ENCODE measurements around the gene ELK4. TPM values are rescaled to one million over a fixed set of nuclear protein-coding genes. Genes with fewer than 3 reads are reported as not detected.
A peak's percentile ranks its signal among the peaks of the same experiment; 100 is the strongest.

Gene ELK4, protein sequence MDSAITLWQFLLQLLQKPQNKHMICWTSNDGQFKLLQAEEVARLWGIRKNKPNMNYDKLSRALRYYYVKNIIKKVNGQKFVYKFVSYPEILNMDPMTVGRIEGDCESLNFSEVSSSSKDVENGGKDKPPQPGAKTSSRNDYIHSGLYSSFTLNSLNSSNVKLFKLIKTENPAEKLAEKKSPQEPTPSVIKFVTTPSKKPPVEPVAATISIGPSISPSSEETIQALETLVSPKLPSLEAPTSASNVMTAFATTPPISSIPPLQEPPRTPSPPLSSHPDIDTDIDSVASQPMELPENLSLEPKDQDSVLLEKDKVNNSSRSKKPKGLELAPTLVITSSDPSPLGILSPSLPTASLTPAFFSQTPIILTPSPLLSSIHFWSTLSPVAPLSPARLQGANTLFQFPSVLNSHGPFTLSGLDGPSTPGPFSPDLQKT
- total RNA-seq (10 to 100 TPM; 18.6 to 21.0 (median 20.1) TPM), polyA plus RNA-seq (10 to 100 TPM in 1 of 3 donors, 1 to 10 TPM in 2; 2.4 to 10.3 (median 3.9) TPM)

DNA sequence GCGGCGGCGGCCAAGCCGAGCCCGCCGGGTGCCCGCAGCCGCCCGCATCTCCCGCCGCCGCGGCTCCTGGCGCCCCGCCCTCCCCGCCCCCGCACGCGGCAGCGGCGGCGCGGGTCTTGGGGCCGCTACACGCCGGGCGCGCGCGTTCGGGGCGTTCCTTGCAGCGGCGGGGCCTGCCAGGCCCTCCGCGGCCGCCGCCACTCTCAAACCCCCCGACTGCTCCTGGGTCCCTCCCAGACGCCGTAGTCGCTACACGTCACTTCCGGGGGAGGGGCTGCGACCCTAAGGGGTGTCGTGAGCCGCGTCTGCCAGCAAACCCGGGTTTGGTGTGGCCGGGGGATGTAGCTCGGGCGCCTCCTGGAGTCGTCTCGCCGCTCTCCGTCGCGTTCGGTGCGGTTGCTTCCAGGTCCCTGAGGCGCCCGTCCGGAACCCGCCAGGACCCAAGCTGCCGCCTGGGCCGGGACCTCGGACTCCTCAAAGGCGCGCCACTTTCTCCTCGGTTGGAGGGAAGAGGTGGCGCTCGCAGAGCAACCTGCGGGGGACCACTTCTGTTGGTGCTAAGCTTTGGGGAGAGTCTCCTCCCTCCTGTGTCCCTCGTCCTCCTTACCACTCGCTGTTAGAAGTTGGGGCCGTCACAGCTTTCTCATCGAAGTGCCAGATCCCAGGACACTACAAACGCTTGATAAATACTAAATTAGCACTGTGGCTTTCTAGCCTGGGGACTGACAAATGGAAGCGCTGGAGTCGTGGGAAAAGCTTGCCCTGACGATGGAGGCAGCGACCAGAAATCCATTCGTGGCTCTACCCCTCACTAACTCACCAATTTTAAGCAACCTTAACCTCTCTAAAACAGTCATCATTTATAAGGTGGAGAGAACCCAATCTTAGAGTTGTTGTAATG, at the start of gene ELK4:
TSS of gene ELK4 (minus strand) at position 244 of the 901 bp plus-strand sequence. CDS start 8,129 bp downstream, outside the sequence.
- peaks cover 0 to 31% (median 27%) of the 10 kb centered on the region in 4 donors for H3K4me1 ChIP-seq
- intact Hi-C loops (cut with DNase I), result loop anchor here (1.0 to 10.0 kb wide), 3 partner anchors 41 to 115 kb away; no protein-coding TSS in a partner anchor
- no peaks in the 10 kb centered on the region for H3K9me3 ChIP-seq
- peak within 1 kb of the TSS; percentile 67 to 82 (median 72) for H3K4me3 ChIP-seq
- H3K27ac ChIP-seq, result peak within 1 kb of the TSS; percentile 93 to 99 (median 96)
- TF ChIP-seq POLR2AphosphoS5 (IDR thresholded peaks at IDR 0.05) (peak; percentile 96 to 98 (median 96)), EP300 (IDR thresholded peaks at IDR 0.05) (peak in 2 of 4 donors; percentile 24 to 30), POLR2A (IDR thresholded peaks at IDR 0.05) (peak; percentile 79 to 82)
- TF ChIP-seq, protein P1, sequence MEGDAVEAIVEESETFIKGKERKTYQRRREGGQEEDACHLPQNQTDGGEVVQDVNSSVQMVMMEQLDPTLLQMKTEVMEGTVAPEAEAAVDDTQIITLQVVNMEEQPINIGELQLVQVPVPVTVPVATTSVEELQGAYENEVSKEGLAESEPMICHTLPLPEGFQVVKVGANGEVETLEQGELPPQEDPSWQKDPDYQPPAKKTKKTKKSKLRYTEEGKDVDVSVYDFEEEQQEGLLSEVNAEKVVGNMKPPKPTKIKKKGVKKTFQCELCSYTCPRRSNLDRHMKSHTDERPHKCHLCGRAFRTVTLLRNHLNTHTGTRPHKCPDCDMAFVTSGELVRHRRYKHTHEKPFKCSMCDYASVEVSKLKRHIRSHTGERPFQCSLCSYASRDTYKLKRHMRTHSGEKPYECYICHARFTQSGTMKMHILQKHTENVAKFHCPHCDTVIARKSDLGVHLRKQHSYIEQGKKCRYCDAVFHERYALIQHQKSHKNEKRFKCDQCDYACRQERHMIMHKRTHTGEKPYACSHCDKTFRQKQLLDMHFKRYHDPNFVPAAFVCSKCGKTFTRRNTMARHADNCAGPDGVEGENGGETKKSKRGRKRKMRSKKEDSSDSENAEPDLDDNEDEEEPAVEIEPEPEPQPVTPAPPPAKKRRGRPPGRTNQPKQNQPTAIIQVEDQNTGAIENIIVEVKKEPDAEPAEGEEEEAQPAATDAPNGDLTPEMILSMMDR (IDR thresholded peaks at IDR 0.05), result peak; percentile 50 to 75 (median 64)
- no peaks in the 10 kb centered on the region for H3K36me3 ChIP-seq
- WGBS, 2 donors, result 0 to 1% methylated on average over 83 of the region's 83 CpGs
- peak; percentile 99 for DNase-seq
- no peaks in the 10 kb centered on the region for H3K27me3 ChIP-seq

DNA sequence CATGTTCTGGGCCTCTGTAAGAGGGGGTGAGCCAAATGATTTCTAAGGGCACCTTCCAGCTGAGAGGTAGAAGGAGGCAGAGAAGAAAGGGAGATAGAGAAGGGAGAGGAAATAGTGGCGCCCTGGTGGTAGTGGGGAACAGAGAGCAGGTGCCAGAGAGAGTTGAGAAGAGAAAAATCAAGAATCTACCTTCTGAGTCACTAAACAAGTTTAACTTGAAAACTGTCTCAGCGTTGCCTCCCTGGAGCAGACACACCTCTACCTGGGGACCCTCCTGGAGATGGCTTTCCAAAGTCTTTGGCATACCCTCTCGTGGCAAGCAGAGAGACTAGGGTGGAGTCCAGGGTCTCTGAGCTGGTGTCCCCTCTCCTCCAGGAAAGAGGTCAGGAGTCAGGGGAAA, 49.6 kb upstream of the ELK4 start:
- Histone ChIP-seq H3K9me3 (no peaks in the 10 kb centered on the region), H3K27me3 (no peaks in the 10 kb centered on the region), H3K4me3 (no peak overlapping the region), H3K4me1 (peaks cover 0 to 24% (median 18%) of the 10 kb centered on the region in 4 donors), H3K36me3 (no peaks in the 10 kb centered on the region), H3K27ac (no peak overlapping the region)
- intact Hi-C loops (cut with DNase I), result no loop called here
- 77 to 85% methylated on average over 3 of the region's 3 CpGs for WGBS, 2 donors
- no peak for DNase-seq
- TF ChIP-seq POLR2AphosphoS5 (IDR thresholded peaks at IDR 0.05) (no peak), POLR2A (IDR thresholded peaks at IDR 0.05) (no peak), EP300 (IDR thresholded peaks at IDR 0.05) (no peak)
- TF ChIP-seq, protein P1 (IDR thresholded peaks at IDR 0.05), result no peak

DNA sequence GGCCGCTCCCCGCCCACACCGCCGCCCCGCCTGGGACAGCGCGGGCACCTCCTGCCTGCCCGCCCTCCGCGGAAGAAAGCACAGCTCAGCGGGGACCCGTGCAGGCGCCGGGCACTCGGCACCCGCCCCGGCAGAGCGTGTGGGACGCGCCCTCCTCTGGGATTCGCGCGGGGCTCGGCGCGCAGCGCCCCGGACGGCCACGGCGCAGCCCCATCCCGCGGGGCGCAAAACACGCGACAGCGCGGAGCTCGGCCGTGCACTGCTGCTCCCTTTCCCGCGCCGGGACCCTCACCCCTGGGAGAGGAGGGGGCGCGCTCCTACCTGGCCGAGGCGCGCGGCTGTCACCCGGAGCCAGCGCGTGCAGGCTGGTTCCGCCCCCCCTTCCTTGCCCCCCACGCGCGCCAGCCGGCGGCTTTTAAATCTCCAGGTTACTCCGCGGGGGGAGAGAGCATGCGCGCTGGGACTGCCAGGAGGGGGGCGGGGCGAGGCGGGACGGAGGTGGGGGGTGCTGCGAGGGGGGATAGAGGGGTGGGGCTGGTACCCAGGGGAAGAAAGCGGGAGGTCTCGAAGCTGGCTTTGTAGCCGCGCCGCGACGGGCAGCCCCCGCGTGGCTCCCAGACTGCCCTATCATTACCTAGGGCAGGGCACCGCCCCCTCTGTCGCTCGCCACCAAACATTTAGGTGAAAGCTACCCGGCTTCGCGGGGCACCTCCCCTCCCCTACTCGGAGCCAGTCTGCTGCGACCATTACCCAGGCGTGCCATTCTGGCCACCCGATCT, 48.5 kb upstream of the ELK4 start, which contains the start of gene SLC45A3:
TSS of gene SLC45A3 (minus strand) at position 437 of the 779 bp plus-strand sequence. CDS start 15,853 bp downstream, outside the sequence.
- WGBS, 2 donors, result 1% methylated on average over 86 of the region's 86 CpGs
- no peaks in the 10 kb centered on the region for H3K27me3 ChIP-seq
- H3K36me3 ChIP-seq, result no peaks in the 10 kb centered on the region
- TF ChIP-seq EP300 (IDR thresholded peaks at IDR 0.05) (no peak), POLR2AphosphoS5 (IDR thresholded peaks at IDR 0.05) (no peak), POLR2A (IDR thresholded peaks at IDR 0.05) (no peak)
- TF ChIP-seq, protein P1 (IDR thresholded peaks at IDR 0.05), result no peak
- H3K9me3 ChIP-seq, result no peaks in the 10 kb centered on the region
- peaks cover 0 to 24% (median 18%) of the 10 kb centered on the region in 4 donors for H3K4me1 ChIP-seq
- intact Hi-C loops (cut with DNase I), result no loop called here
- DNase-seq, result no peak
- peak within 1 kb of the TSS; percentile 32 to 65 (median 57) for H3K4me3 ChIP-seq
- H3K27ac ChIP-seq, result peak within 1 kb of the TSS in 2 of 4 donors; percentile 8 to 41

Data from sigmoid colon (tissue), 7 donors.